ENCODE data around the gene DENND2A. TPM values are rescaled to one million over a fixed set of nuclear protein-coding genes. Genes with fewer than 3 reads are reported as not detected.

DENND2A gene
- total and polyA plus RNA-seq, 3 experiments from 2014 or later: not detected

DNA sequence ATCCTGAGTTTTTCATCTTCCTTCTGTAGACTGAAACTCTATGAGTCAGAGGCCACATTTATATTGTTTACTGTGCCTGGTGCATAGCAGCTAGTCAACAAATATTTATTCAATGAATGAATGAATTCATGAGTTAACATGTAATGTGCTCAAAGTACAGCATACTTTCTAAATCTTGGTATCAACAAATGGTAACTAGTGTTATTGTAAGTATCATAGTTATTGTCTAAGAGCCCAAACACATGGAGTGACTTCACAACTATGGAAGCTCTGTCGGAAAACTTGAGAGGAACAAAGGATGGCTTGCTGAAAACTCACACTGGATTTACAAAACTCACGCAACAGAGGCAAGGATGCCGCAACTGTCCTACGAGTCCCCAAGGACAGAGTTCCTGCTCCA lies 35.9 kb downstream of the DENND2A start:
- Mint-ChIP-seq H3K36me3 (no peaks in the 10 kb centered on the region), H3K27ac (no peak overlapping the region), H3K4me1 (no peaks in the 10 kb centered on the region), H3K4me3 (no peak overlapping the region), H3K27me3 (peaks cover 1 to 22% of the 10 kb centered on the region in 2 donors), H3K9me3 (no peaks in the 10 kb centered on the region)
- Histone ChIP-seq H3K4me3 (ENCODE audit: low read length) (no peak overlapping the region), H3K27me3 (ENCODE audit: insufficient read depth, low read length, poor library complexity, severe bottlenecking) (no peaks in the 10 kb centered on the region), H3K9me3 (ENCODE audit: low read length) (no peaks in the 10 kb centered on the region), H3K27ac (ENCODE audit: low read depth, low read length) (no peak overlapping the region), H3K4me1 (ENCODE audit: insufficient read depth, low read length) (no peaks in the 10 kb centered on the region), H3K36me3 (ENCODE audit: insufficient read depth, low read length) (no peaks in the 10 kb centered on the region)
- CTCF ChIA-PET: no interaction called here
- no peak for DNase-seq
- POLR2A ChIA-PET: no interaction called here

DNA sequence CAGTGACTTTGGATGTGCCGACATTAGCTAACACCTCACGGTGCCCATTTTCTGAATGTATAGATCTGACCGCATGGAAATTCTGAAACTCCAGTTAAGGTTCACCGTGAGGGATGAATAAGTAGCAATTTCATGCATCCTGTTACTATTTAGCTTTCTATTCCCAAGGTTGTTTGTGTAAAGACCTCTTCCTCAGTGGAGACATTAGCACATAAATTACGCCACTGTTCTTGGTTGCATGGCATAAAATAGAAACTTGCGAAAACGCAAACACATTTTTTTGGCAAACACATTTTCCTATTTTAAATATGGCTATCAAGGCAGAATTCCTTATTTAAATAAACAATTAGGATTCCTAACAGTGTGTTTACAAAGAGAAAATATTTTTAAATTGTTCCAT lies 36.5 kb downstream of the DENND2A start:
- CTCF ChIA-PET: no interaction called here
- no peaks in the 10 kb centered on the region for H3K4me1 Mint-ChIP-seq
- H3K4me3 Mint-ChIP-seq: no peak overlapping the region

DNA sequence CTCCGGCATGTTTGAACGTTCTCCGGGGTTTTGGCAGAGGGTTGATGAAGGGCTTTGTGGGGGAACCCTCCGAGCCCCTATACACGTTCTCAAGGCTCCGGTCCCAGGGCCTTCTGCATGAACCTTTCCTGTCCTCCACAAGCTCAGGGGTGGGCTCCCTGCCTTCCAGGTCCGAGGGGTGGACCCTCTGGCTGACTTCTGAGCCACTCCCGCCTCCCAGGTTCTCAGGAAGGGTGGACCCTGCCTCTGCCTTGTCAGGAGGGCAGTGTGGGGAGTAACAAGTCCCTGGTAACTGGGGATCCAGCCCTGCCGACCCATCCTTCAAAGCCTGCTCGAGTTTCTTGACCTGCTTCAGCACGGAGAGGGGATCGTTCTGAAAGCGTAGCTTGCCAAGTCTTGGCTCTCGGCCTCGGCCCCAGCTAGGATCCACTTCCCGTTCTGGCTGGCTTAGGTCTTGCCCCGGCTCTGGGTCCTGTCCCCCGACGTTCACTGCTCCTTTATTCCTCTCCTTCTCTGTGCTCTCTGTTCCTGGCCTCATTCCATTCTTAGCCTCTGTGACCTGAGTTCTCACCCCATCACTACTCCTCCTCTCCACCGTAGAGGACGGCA lies 38.9 kb downstream of the DENND2A start:
- no peaks in the 10 kb centered on the region for H3K4me1 ChIP-seq (ENCODE audit: insufficient read depth, low read length)
- no peak for DNase-seq
- ChIA-PET POLR2A (no interaction called here), CTCF (no interaction called here)
- no peak overlapping the region for H3K4me3 Mint-ChIP-seq
- H3K4me1 Mint-ChIP-seq: no peaks in the 10 kb centered on the region
- no peaks in the 10 kb centered on the region for H3K36me3 ChIP-seq (ENCODE audit: insufficient read depth, low read length)
- no peaks in the 10 kb centered on the region for H3K36me3 Mint-ChIP-seq
- H3K27ac Mint-ChIP-seq: no peak overlapping the region
- no peaks in the 10 kb centered on the region for H3K9me3 Mint-ChIP-seq
- peaks cover 5 to 33% of the 10 kb centered on the region in 2 donors for H3K27me3 Mint-ChIP-seq
- no peak overlapping the region for H3K27ac ChIP-seq (ENCODE audit: low read depth, low read length)
- no peak overlapping the region for H3K4me3 ChIP-seq (ENCODE audit: low read length)
- no peaks in the 10 kb centered on the region for H3K27me3 ChIP-seq (ENCODE audit: insufficient read depth, low read length, poor library complexity, severe bottlenecking)
- H3K9me3 ChIP-seq (ENCODE audit: low read length): no peaks in the 10 kb centered on the region

More for the DNA sequence above, 36.5 kb downstream of the DENND2A start:
- no peaks in the 10 kb centered on the region for H3K27me3 ChIP-seq (ENCODE audit: insufficient read depth, low read length, poor library complexity, severe bottlenecking)
- Mint-ChIP-seq H3K27me3 (peaks cover 1 to 23% of the 10 kb centered on the region in 2 donors), H3K36me3 (no peaks in the 10 kb centered on the region), H3K9me3 (no peaks in the 10 kb centered on the region), H3K27ac (no peak overlapping the region)
- H3K4me3 ChIP-seq (ENCODE audit: low read length): no peak overlapping the region
- no peak for DNase-seq
- no peaks in the 10 kb centered on the region for H3K36me3 ChIP-seq (ENCODE audit: insufficient read depth, low read length)
- H3K27ac ChIP-seq (ENCODE audit: low read depth, low read length): no peak overlapping the region
- POLR2A ChIA-PET: no interaction called here
- H3K4me1 ChIP-seq (ENCODE audit: insufficient read depth, low read length): no peaks in the 10 kb centered on the region
- no peaks in the 10 kb centered on the region for H3K9me3 ChIP-seq (ENCODE audit: low read length)

DNA sequence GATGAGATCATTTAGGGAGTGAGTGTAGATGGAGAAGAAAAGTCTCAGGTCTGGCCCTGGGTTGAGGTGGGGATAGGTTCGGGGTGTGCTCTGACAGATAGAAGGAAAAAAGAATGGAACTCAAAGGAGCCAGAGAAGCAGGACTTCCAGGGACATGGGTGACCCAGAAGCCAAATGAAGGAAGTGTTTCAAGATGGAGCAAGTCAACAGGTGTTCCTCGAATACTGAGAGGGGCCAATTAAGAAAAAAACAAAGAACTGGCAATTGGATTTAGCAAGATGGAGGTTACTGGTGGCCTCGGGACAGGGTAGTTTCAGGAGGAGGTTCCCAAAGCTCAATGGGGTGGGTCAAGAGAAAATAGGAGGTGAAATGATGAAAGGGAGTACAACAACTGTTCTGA lies 40.3 kb downstream of the DENND2A start:
- Mint-ChIP-seq H3K36me3 (no peaks in the 10 kb centered on the region), H3K9me3 (no peaks in the 10 kb centered on the region), H3K4me1 (no peaks in the 10 kb centered on the region), H3K27ac (no peak overlapping the region), H3K27me3 (peaks cover 7 to 39% of the 10 kb centered on the region in 2 donors), H3K4me3 (no peak overlapping the region)
- Histone ChIP-seq H3K4me3 (ENCODE audit: low read length) (no peak overlapping the region), H3K27ac (ENCODE audit: low read depth, low read length) (no peak overlapping the region), H3K9me3 (ENCODE audit: low read length) (no peaks in the 10 kb centered on the region), H3K27me3 (ENCODE audit: insufficient read depth, low read length, poor library complexity, severe bottlenecking) (peaks cover 6% of the 10 kb centered on the region), H3K4me1 (ENCODE audit: insufficient read depth, low read length) (no peaks in the 10 kb centered on the region), H3K36me3 (ENCODE audit: insufficient read depth, low read length) (no peaks in the 10 kb centered on the region)
- no peak for DNase-seq
- CTCF ChIA-PET: no interaction called here
- POLR2A ChIA-PET: no interaction called here

DNA sequence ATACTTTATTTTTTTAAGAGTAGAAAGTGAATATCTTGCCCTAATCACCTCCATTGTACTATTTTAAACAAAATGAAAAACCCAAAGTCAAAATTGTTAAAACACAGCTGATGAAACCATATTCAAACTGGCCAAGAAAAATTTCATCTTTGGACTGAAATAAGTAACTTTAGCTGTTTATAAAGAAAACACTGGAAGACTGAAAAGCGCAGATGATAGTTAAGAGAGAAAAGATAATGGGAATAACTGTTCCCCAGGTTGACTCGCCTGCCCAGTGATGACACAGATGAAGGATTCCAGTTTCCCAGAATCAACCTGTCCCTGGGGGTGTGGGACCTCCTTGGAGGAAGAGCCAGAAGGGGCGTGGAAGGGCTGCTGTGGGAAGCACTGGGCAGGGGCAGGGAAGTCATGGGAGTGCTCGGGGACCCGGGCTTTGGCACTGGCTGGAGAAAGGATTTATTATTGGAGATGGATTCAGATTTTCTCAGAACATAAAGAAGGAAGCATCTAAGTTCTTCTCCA lies 43.1 kb downstream of the DENND2A start:
- peaks cover 6% of the 10 kb centered on the region for H3K27me3 ChIP-seq (ENCODE audit: insufficient read depth, low read length, poor library complexity, severe bottlenecking)
- H3K27me3 Mint-ChIP-seq: peaks cover 13 to 42% of the 10 kb centered on the region in 2 donors
- H3K4me3 ChIP-seq (ENCODE audit: low read length): no peak overlapping the region
- CTCF ChIA-PET: no interaction called here
- H3K4me1 Mint-ChIP-seq: peaks cover 5 to 16% (median 8%) of the 10 kb centered on the region in 3 donors
- H3K4me3 Mint-ChIP-seq: no peak overlapping the region
- POLR2A ChIA-PET: no interaction called here
- DNase-seq: no peak
- H3K36me3 ChIP-seq (ENCODE audit: insufficient read depth, low read length): no peaks in the 10 kb centered on the region
- no peak overlapping the region for H3K27ac Mint-ChIP-seq
- no peaks in the 10 kb centered on the region for H3K9me3 ChIP-seq (ENCODE audit: low read length)
- peaks cover 0 to 3% (median 0%) of the 10 kb centered on the region in 5 donors for H3K9me3 Mint-ChIP-seq
- no peaks in the 10 kb centered on the region for H3K36me3 Mint-ChIP-seq
- H3K4me1 ChIP-seq (ENCODE audit: insufficient read depth, low read length): no peaks in the 10 kb centered on the region
- no peak overlapping the region for H3K27ac ChIP-seq (ENCODE audit: low read depth, low read length)

DNA sequence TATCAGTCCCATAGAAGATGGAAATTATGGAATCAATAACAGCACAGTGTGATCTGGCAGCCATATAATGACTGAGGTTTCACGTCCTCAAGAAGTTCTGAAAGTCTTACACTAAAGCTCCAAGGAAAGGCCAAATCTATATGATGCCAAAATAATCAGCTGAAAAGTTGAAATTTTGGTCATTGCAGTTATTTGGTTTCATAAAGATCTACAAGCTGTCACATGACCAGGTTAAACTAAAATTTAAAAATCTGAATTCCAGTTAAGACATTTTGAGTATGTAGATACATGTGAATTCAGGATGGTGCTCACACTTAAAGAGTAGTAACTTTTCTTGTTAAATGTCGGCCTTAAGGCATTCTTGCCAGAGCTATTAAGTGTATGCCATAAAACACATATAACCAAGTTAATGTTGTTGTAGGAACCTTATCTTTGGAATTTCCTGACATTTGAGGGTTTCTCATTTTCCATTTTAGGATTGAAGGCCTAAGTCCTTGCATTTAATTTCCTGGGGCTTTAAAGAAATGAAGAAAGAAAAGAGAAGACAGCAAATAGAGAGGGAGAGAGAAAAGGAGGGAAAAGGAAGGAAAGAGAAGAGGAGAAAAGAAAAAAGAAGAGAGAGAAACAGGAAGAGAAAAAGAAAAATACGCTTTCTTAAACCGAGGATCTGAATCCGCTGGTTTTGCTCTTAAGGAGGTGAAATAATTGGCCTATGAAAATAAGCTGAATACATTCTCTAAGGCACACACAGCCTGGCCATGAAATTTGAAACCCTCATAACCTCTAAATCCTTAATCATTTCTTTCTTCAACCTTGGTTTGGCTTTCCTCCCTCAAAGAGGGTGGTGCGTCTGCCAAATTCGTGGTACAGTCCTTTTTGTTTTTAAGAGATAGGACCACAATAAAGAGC lies 43.8 kb downstream of the DENND2A start:
- H3K27ac Mint-ChIP-seq: no peak overlapping the region
- peaks cover 13 to 37% of the 10 kb centered on the region in 2 donors for H3K27me3 Mint-ChIP-seq
- ChIA-PET CTCF (no interaction called here), POLR2A (no interaction called here)
- H3K9me3 Mint-ChIP-seq: peaks cover 0 to 3% (median 0%) of the 10 kb centered on the region in 5 donors
- no peak overlapping the region for H3K27ac ChIP-seq (ENCODE audit: low read depth, low read length)
- no peaks in the 10 kb centered on the region for H3K4me1 ChIP-seq (ENCODE audit: insufficient read depth, low read length)
- no peak overlapping the region for H3K4me3 Mint-ChIP-seq
- peaks cover 5 to 16% (median 8%) of the 10 kb centered on the region in 3 donors for H3K4me1 Mint-ChIP-seq
- no peak overlapping the region for H3K4me3 ChIP-seq (ENCODE audit: low read length)
- no peaks in the 10 kb centered on the region for H3K36me3 ChIP-seq (ENCODE audit: insufficient read depth, low read length)
- no peaks in the 10 kb centered on the region for H3K36me3 Mint-ChIP-seq
- H3K9me3 ChIP-seq (ENCODE audit: low read length): no peaks in the 10 kb centered on the region
- H3K27me3 ChIP-seq (ENCODE audit: insufficient read depth, low read length, poor library complexity, severe bottlenecking): peaks cover 6% of the 10 kb centered on the region
- no peak for DNase-seq

DNA sequence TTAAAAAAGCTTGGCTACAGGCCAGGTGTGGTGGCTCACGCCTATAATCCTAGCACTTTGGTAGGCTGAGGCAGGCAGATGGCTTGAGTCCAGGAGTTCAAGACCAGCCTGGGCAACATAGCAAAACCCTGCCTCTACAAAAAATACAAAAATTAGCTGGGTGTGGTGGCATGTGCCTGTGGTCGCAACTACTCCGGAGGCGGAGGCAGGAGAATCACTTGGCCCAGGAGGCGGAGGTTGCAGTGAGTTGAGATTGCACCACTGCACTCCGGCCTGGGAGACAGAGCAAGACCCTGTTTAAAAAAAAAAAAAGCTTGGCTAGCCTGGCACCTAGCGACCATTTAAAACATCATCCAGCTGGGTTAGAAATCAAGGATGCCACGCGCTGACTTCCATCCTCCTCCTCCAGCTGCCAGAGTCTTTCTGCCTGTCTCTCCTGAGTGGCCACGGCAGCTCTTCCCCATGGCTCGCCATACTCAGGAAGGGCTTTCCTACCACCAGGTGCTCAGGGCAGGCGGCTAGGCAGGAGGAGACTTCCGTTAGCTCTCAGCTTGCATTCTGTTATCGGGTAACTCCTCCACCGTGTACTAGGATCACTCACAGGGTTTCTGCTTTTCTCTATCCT lies 45.0 kb downstream of the DENND2A start:
- ChIA-PET CTCF (interaction anchor here (0.6 kb wide), 1 partner anchor 1438 kb away, joined by 3 read pairs; no protein-coding TSS in a partner anchor), POLR2A (no interaction called here)
- Mint-ChIP-seq H3K27me3 (peaks cover 13 to 36% of the 10 kb centered on the region in 2 donors), H3K4me1 (peaks cover 8 to 16% (median 9%) of the 10 kb centered on the region in 3 donors), H3K27ac (no peak overlapping the region), H3K36me3 (no peaks in the 10 kb centered on the region), H3K9me3 (peaks cover 0 to 3% (median 0%) of the 10 kb centered on the region in 5 donors), H3K4me3 (no peak overlapping the region)
- peaks cover 6% of the 10 kb centered on the region for H3K27me3 ChIP-seq (ENCODE audit: insufficient read depth, low read length, poor library complexity, severe bottlenecking)
- no peak for DNase-seq
- H3K4me3 ChIP-seq (ENCODE audit: low read length): no peak overlapping the region
- no peak overlapping the region for H3K27ac ChIP-seq (ENCODE audit: low read depth, low read length)
- no peaks in the 10 kb centered on the region for H3K9me3 ChIP-seq (ENCODE audit: low read length)
- H3K4me1 ChIP-seq (ENCODE audit: insufficient read depth, low read length): no peaks in the 10 kb centered on the region
- H3K36me3 ChIP-seq (ENCODE audit: insufficient read depth, low read length): no peaks in the 10 kb centered on the region

All from CD8-positive, alpha-beta memory T cell (primary cell).